Neural progenitor cell (in vitro differentiated cells): Measurements from ENCODE around the gene PTX3.

ENCODE experiments used
- EZH2 ChIP-seq: fragments of 200-600 bp; sonication (generic); IDR thresholded peaks from 2 replicates; pipeline ENCODE4 v1.6.1; 2017; ENCODE audit warnings: antibody characterized with exemption, mild to moderate bottlenecking, moderate library complexity
- EZH2phosphoT487 ChIP-seq: fragments of 200-600 bp; sonication (generic); IDR thresholded peaks from 2 replicates; pipeline ENCODE4 v1.6.1; 2017; ENCODE audit warnings: antibody characterized with exemption
- TF ChIP-seq, protein P1 (sequence below): fragments of 200-600 bp; sonication (generic); IDR thresholded peaks from 2 replicates; pipeline ENCODE4 v1.5.1; 2017; ENCODE audit warnings: antibody characterized with exemption, mild to moderate bottlenecking

DNA sequence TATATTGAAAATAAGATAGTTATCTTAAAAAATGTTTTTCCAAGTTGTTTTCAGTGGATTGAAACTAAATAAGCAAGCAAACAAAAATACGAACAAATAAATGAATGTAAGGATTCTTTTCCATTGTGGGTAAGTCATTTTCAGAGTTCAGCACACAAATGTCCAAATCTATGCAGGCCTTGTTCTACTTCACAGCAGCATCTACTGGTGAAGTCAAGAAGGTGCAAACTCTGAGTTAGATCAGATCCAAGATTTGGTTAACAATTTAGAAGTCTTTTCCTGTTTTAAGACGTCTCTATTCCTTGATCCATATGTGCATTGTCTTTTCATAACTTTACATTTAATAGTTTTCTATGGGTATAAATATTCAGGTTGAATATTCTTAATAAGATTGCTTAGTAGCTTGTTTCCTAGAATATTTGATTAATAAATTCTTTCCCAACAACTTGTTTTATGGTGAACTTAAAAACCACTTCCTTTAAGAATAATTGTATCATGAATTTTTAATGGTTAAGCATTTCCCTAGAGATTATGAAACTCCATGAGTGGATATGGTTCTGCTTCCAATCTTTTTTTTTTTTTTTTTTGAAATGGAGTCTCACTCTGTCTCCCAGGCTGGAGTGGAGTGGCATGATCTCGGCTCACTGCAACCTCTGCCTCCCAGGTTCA is 10.5 kb downstream of the PTX3 start:
- TF ChIP-seq, protein P1, sequence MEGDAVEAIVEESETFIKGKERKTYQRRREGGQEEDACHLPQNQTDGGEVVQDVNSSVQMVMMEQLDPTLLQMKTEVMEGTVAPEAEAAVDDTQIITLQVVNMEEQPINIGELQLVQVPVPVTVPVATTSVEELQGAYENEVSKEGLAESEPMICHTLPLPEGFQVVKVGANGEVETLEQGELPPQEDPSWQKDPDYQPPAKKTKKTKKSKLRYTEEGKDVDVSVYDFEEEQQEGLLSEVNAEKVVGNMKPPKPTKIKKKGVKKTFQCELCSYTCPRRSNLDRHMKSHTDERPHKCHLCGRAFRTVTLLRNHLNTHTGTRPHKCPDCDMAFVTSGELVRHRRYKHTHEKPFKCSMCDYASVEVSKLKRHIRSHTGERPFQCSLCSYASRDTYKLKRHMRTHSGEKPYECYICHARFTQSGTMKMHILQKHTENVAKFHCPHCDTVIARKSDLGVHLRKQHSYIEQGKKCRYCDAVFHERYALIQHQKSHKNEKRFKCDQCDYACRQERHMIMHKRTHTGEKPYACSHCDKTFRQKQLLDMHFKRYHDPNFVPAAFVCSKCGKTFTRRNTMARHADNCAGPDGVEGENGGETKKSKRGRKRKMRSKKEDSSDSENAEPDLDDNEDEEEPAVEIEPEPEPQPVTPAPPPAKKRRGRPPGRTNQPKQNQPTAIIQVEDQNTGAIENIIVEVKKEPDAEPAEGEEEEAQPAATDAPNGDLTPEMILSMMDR, result peak; percentile 55
- TF ChIP-seq EZH2phosphoT487, result no peak
- TF ChIP-seq EZH2, result no peak
